Neural cell (in vitro differentiated cells): ENCODE data around the gene CNIH3.

Experiments used
- CTCF ChIP-seq: fragments of 450-650 bp; IDR thresholded peaks from 2 replicates; pipeline ENCODE4 v1.5.1; 2014; ENCODE audit warnings: antibody characterized with exemption, mild to moderate bottlenecking, moderate library complexity; ENCODE audit not compliant: poor library complexity, severe bottlenecking
- EZH2 ChIP-seq: fragments of 200-600, 300-800 bp; shearing (Covaris generic), sonication (generic); IDR thresholded peaks from 2 replicates; pipeline ENCODE4 v1.6.1; 2014; ENCODE audit warnings: antibody characterized with exemption, low read length, borderline replicate concordance, mild to moderate bottlenecking; ENCODE audit not compliant: insufficient read depth, poor library complexity, severe bottlenecking
- POLR2AphosphoS5 ChIP-seq: IDR thresholded peaks from 2 replicates; pipeline ENCODE4 v1.6.1; 2012

- no peak for TF ChIP-seq CTCF
- TF ChIP-seq POLR2AphosphoS5, result no peak
- no peak for TF ChIP-seq EZH2
These were observed 102.4 kb downstream of the CNIH3 start for GRCh38 chr1:224718470-224719053.
